WI38 (cell line): ENCODE data around the gene ALDH1A2.

Experiments used
- H3K4me3 ChIP-seq: 2 replicates; pipeline ENCODE4 v1.5.1; 2011; ENCODE audit warnings: low read depth, mild to moderate bottlenecking, control low read depth, low read length
- TF ChIP-seq, protein P1 (sequence below): IDR thresholded peaks from 2 replicates; pipeline ENCODE4 v1.5.1; 2012; ENCODE audit warnings: low read depth, mild to moderate bottlenecking, control low read depth, low read length

Gene ALDH1A2

DNA sequence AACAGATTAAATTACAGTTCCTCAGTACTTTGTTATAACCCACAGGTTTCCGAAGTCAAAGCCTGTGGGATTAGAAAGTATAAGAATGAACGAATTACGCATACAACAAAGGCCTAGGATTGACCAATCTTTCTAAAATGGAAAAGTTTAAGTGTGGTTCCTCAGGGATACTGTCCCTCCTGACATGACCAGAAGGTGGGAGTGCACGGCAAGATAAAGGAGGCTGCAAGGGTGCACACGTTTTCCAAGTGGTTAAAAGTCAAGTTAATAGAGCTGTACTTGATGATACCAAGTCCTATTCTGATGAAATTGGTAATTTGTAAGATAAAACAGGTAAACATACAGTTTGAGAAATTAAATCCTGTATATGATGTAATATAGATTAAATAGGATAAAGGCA, 96.2 kb downstream of the ALDH1A2 start:
- TF ChIP-seq, protein P1, sequence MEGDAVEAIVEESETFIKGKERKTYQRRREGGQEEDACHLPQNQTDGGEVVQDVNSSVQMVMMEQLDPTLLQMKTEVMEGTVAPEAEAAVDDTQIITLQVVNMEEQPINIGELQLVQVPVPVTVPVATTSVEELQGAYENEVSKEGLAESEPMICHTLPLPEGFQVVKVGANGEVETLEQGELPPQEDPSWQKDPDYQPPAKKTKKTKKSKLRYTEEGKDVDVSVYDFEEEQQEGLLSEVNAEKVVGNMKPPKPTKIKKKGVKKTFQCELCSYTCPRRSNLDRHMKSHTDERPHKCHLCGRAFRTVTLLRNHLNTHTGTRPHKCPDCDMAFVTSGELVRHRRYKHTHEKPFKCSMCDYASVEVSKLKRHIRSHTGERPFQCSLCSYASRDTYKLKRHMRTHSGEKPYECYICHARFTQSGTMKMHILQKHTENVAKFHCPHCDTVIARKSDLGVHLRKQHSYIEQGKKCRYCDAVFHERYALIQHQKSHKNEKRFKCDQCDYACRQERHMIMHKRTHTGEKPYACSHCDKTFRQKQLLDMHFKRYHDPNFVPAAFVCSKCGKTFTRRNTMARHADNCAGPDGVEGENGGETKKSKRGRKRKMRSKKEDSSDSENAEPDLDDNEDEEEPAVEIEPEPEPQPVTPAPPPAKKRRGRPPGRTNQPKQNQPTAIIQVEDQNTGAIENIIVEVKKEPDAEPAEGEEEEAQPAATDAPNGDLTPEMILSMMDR: no peak
- H3K4me3 ChIP-seq: no peak overlapping the region

DNA sequence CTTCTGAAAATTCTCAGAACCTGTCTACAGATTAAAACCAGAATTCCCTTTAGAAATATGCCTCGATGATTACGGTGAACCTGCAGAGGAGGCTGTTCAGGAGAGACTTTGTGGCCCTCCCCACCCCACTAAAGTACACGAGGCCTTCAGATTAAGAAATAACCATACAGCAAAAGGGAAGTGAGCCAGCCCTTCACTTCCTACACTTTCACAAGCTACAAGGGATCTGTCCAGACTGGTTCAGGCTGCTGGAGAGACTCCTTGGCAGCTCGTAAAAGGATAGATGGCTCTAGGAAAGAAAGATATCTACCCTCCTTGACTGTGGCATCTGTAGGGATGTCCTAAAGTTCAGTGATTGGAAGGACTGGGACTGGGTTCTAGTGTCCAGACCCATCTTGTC, 102.6 kb downstream of the ALDH1A2 start:
- TF ChIP-seq, protein P1: no peak
- H3K4me3 ChIP-seq: no peak overlapping the region

DNA sequence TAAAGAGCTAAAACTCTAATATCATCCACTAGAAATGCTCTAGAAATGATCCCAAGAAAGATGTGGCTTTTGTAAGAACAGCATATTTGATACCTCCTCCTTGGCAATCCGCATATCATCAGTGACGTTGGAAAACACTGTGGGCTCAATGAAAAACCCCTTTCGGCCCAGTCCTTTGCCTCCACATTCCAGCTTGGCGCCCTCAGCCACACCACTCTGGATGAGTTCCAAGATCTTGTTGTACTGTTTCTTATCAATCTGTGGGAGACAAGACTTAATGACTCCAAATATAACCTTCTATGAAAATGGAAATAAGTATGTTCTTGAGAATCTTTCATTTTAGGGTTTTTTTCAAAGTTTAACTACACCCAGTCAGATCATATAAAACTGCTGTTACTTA, 103.6 kb downstream of the ALDH1A2 start:
- H3K4me3 ChIP-seq: no peak overlapping the region
- TF ChIP-seq, protein P1: no peak

DNA sequence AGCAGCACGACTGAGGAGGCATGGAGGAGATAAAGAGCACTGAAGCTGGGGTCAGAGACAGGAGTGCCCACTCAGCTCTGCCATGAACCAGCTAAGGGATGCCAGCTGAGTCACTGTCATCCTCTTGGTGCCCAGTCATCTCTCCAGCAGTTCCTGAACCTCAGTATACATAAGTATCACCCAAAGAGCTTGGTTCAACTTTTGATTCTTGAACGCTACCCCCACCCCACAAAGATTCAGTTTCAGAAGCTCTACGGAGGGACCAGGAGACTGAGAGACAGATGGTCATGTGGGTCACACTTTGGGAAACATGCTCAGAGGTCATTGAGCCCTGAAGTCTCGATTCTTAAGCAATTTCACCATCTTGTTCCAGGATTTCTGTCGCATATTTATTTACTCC, 108.4 kb downstream of the ALDH1A2 start:
- TF ChIP-seq, protein P1: no peak
- no peak overlapping the region for H3K4me3 ChIP-seq

DNA sequence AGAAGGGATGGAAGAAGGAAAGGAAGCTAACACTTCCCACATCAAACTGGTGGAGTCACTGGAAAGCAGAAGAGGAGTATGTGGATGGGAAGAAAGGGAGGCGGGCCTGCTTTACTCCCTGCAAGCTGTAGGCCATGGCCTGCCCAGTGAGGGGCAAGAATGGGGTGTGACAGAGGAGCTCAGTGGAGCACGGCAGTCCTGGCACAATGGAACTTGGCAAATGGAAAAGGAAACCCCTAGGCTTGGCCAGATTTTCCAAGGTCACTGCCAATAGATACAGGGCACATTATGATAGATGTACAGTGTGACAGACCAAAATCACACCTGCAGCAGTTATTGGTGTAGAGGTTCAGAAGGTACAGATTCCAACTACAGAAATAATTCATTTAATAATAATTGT, 111.6 kb downstream of the ALDH1A2 start:
- H3K4me3 ChIP-seq: no peak overlapping the region
- TF ChIP-seq, protein P1: no peak

DNA sequence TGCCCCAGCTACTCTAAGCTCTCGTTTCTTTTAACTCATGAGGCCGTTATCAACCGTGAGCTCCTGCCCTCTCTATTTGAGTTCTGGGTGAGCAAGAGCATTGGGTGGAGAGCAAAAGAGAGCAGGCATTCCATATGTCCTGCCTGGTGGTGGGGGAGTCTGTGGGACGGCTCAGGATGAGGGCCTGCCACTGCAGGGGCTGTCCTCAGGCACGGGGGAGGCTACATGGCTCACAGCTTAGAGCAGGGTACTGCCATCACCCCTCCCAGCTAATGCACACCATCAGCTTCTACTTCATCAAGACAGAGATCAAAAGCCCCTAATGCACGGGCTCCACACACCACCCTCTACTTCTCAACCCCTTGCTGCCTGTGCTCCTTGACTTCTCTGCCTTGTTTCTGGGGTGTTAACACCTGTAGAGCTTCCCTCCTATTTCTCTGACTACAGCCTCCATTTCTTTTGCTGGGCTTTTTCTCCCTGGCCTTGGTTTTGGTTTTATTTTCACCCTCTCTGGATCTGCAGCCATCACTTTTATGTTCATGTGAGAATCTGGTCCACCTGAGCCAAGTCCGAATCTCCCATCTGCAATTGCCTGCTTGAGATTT, 114.1 kb downstream of the ALDH1A2 start:
- H3K4me3 ChIP-seq: no peak overlapping the region
- TF ChIP-seq, protein P1: no peak

DNA sequence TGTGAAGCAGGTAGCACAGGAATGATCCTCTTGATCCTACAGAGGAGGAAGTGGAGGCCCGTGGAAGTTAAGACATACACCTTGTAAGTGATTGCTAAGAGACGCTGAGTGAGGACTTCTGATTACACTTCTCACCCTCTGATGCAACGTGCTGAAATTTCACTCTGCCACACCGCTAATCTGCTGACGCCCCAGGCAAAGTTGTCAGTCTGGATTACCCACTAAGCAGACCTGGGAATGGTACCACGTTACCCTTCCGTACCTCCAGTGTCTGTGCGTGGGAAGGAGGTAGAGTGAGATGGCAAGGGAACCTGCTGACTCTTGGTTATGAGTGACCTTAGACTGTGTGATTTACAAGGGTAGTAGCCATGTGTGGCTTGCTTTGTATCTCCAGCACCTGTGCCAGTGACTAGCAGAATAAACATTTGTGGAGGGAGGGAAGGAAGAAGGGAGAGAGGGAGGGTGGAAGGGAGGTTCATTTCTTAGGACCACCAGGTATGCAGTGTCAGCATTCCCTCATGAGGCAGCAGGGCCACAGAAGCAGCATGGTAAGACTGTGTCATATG, 115.0 kb downstream of the ALDH1A2 start:
- H3K4me3 ChIP-seq: no peak overlapping the region
- TF ChIP-seq, protein P1: no peak
